ENCODE results near the gene SLC25A25.

The SLC25A25 gene

DNA sequence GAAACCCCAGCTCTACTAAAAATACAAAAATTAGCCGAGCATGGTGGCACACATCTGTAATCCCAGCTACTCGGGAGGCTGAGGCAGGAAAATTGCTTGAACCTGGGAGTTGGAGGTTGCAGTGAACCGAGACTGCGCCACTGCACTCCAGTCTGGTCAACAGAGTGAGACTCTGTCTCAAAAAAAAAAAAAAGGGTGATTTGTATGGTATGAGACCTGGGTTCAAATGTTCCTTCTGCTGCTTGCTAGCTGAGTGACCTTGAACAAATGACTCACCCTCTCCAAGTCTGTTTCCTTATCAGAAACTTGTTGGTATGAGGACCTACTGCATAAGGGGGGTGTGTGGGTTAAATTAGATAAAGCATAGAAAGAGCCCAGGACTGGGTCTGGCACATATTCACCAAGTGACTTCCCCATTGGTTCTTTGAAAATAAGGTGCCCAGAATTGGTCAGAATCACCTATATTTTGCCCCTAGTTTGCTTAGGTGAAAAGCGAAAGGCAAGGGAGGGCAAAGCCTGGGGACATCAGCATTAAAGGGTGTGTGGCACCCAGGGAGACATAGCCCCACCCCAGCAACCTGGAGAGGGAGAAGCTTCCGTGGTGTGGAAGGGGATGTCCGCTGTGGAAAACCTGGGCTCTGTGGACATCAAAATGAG, 9.9 kb downstream of the SLC25A25 start:
- DNase-seq, result no peak

- DNase-seq, result no peak
These were observed 10.7 kb downstream of the SLC25A25 start for GRCh38 chr9:128078504-128079434.

DNA sequence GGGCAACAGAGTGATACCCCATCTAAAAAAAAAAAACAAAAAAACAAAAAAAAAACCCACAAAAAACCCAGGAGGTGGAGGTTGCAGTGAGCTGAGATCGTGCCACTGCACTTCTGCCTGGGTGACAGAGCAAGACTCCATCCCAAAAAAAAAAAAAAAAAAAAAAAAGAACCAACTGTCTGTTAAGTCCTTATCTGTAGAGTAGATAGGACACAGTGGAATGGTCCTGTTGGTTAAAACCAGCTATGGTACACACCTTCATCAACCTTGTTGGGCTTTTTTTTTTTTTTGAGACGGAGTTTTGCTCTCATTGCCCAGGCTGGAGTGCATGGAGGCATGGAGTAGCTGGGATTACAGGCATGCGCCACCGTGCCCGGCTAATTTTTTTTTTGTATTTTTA, 12.2 kb downstream of the SLC25A25 start:
- no peak for DNase-seq

GRCh38 chr9:128081056-128081455, 13.0 kb downstream of the SLC25A25 start:
- DNase-seq, result no peak

DNA sequence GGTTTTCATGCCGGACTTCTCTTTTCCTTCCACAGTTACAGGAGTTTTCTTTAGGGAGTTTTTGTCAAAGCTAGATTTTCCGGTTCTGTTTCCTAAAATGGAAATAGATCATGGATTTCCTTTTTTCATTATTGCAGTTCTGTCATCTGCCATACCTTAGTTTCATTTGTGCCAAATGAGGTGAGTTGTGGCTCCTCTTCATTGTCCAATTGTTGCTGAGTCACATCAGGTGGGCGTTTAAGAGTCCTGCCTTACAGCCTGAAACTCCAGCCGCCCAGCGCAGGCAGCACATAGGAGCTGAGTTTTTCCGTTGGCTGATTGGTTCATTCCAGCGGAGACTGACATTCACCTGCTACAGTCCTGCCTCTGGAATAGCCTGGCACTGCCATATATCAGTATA, 14.1 kb downstream of the SLC25A25 start:
- no peak for DNase-seq

- DNase-seq, result no peak
These were observed 16.7 kb downstream of the SLC25A25 start for GRCh38 chr9:128084746-128085145.

DNA sequence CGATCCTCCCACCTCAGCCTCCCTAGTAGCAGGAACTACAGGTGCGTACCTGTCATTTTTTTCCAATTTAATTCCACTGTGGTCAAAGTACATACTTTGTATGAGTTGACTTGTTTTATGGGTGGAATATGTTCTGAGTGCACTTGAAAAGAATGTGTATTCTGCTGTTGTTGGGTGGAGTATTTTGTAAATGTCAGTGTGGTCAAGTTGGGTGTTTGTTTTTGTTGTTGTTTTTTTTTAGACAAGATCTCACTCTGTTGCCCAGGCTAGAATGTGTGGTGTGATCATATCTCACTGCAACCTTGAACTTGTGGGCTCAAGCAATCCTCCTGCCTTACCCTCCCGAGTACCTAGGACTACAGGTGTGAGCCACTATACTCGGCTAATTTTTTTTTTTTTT, 17.9 kb downstream of the SLC25A25 start:
- DNase-seq, result no peak

DNA sequence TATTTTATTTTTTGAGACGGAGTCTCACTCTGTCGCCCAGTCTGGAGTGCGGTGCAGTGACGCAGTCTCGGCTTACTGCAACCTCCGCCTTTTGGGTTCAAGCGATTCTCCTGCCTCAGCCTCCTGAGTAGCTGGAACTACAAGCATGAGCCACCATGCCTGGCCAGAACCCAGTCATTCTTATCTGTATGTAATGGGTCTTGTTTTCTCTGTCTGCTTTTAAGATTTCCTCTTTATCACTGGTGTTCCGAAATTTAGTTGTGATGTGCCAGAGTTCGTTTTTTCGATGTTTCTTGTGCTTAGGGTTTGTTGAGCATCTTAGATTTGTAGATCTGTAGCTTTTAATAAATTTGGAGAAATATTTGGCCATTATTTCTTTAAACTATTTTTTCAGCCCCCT, 19.2 kb downstream of the SLC25A25 start:
- no peak for DNase-seq

DNA sequence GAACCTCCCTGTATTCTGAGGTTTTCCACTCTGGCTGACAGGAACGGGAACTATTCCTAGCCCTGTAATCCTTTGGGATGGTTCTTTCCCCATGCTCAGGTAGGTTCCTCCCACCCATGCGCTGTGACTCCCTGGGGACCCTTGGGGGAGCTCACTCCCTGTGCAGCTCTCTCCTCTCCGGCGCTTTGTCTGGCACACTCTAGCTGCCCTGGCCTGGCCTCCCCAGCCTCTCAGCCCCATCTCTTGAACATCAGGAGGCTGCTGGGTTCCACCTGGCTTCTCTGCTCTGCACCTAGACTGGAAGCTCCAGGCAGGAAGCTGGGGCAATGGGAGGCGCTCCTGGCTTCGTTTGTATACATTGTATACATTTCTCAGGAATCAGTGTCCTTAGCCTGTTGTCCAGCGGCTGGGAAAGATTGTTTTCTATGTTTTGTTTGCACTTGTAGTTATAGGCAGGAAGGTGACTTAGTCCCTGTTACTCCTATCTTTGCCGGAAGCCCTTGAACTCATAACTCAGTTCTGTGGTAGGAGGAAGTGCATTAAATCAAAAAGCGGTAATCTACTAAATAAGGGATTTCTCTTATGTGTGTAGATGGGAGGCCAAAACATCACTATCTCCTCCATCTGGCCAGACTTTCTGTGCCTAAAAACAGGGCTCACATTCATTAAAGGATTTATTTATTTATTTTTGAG, 20.4 kb downstream of the SLC25A25 start:
- DNase-seq, result no peak

DNA sequence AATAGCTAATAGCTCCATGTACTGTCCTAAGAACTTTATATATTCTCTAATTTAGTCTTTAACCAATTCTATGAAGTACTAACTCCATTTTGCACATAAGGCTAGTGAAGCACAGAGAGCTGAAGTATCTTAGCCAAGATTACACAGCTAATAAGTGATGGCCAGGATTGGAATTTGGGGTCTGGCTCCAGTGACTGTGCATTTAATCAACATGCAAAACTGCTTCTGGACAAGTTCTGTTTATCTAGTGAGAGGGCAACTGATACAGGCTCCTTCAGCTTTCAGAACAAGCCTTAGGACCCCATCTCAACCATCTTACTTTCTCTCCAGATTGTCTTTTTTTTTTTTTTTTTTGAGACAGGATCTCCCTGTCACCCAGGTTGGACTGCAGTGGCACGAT, 21.3 kb downstream of the SLC25A25 start:
- no peak for DNase-seq

GRCh38 chr9:128091144-128091543, 23.1 kb downstream of the SLC25A25 start:
- DNase-seq, result no peak

DNA sequence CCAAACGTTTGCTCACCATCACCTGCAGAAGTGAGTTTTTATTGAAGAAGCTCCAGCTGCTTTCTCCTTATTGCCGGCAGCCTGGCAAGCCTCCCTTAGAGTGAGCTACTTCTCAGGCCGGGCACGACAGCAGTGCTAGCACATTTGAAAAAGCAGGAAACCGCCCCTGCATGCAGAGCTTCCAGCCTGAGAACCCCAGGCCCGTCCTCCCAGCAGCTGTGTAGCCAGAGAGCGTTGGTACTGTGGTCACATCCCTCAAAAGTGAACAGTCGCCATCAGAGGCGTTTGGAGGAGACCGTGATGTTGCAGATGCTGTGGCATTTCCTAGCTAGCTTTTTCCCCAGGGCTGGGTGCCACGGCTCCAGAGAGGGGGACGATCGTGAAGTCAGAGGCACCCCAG, 23.5 kb downstream of the SLC25A25 start:
- no peak for DNase-seq

- DNase-seq, result no peak
These were observed 24.4 kb downstream of the SLC25A25 start for GRCh38 chr9:128092199-128092977.

DNA sequence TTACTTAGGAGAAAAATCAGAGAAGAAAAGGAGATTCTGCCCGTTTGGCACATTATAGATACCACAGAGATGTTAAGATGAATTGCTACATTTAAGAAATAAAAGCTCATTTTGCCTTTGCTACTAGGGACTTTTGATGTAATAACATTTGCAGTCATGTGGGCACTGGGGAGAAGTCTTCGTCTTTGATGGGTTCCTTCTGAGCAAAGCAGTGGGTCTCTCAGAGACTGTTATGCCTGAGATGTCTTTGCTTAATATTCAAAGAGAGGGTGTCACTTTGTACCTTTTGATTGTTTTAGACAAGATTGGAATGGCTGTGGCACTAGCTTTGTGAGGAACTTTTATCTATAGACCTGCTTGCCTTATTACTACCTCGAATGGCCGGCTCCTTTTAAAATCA, 25.0 kb downstream of the SLC25A25 start:
- DNase-seq, result no peak

- DNase-seq, result peak; percentile 64
These were observed 26.3 kb downstream of the SLC25A25 start for GRCh38 chr9:128094166-128094949.

- no peak for DNase-seq
These were observed 27.0 kb downstream of the SLC25A25 start for GRCh38 chr9:128094950-128095544.

DNA sequence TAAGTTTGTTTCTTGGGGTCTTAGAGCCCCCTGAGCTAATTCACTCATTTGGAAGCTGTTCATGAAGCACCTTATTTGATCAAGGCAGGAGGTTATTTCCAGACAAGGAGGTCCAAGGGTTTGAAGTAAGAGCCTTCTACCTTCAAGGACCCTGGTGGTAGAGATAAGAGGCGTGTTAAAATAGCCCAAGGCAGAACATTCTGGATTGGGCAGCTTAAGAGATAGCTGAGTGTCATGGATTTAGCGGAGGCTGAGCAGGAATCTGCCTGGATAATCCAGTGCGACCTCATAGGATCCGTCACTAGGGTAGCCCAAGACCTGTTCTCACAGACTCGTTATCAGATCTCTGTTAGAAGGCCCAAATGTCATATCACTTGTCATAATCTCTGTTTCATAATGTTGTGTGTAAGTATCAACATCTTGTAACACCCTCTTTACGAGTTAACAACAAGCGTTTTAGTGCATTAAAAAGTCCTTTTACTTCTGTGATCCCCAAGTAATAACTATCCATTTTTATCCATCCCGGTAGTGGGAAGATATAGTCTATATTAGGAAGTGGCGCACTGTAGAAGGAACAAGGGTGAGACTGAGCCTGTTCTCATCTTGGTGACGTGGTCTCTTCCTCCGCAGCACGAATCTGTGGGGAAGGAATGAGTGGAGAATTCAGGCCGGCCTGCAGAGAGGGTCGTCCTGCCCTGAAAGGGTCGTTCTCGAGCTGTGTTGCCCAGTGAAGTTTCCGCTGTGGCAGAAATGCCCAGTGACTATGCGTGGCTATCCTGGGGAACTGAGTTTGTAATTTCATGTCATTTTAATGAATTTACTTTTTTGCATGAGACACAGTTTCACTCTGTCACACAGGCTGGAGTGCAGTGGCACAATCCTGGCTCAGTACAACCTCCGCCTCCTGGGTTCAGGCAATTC, 28.8 kb downstream of the SLC25A25 start:
- DNase-seq, result no peak

DNA sequence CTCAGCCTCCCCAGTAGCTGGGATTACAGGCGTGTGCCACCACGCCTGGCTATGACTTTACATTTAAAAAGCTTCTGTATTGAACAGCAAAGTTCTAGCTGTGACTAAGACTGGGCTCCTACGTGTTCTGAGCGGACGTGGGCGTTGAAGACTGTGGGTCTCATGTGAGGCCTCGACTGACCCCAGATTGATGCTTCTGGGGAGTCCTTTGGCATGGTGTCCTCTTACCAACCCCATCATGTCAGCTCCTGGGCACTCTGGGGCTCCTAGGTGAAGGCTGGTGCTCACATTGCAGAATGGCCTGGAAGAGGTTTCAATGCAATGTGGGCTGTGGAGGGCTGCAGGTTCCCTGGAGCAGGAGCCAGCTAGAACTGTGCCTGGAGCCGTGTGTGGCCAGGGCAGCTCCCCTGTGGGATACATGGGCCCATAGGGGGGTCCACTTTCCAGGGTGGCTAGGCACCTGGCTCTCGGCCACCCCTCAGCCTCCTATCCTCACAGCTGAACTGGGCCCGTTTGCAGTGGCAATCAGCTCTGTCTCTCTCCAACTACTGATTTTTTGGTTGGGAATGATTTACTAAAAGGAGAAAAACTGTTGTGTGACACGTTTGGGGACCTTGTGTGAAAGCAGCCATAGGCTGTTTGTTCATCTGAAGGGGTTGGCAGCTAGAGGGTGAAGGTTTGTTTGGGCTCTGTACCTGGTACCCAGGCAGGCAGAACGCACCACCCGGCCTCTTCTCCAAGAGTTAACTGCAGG, 29.7 kb downstream of the SLC25A25 start:
- DNase-seq, result no peak
